8988T (cell line): ENCODE data around the gene TMEM132E.

Experiments used
- DNase-seq: peaks from one replicate; pipeline ENCODE4 v3.0.0; 2011

TMEM132E gene

DNA sequence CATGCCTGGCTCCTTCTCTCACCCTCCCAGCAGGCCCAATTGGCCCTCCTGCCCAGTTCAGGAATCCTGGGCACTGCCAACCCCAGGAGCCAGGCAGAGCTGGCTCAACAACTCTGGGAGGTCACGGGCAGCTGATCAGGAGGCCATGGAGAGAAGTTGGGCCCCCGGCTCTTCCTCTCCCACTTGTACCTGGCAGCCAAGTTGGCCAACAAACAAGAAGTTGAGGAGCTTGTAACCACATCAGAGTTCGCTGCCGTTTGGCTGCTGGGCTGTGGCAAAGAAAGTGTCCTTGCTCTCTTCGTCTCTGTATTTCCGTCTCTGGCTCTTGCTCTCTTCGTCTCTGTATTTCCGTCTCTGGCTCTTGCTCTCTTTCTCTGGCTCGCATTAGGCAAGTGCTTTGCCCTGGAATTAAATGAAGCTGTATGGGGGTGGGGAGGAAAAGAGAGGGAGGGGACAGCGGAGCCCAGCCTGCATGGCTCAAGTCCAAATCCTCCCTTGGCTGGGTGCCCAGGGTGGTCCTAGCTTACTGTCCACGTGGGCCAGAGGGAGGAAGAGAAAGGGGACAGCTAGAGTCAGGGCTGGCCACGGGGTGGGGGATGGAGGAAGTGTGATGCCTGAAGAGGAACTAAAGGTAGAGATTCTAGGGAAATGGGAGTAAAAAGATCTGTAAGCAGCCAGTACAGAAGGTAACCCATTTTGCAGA is 7.8 kb upstream of the TMEM132E start:
- no peak for DNase-seq

- no peak for DNase-seq
Measured at GRCh38 chr17:34572483-34572882, 6.9 kb upstream of the TMEM132E start.

- DNase-seq: no peak
Measured at GRCh38 chr17:34575182-34575581, 4.2 kb upstream of the TMEM132E start.

GRCh38 chr17:34578016-34578415 is 1.4 kb upstream of the TMEM132E start:
- no peak for DNase-seq

- no peak for DNase-seq
Measured at GRCh38 chr17:34578656-34579016, 746 bp upstream of the TMEM132E start.

GRCh38 chr17:34579979-34580684 is 750 bp downstream of the TMEM132E start:
- DNase-seq: no peak

- DNase-seq: no peak
Measured at GRCh38 chr17:34580685-34581445, 1.5 kb downstream of the TMEM132E start.

GRCh38 chr17:34581446-34582184 is 2.2 kb downstream of the TMEM132E start:
- DNase-seq: no peak

- DNase-seq: no peak
Measured at GRCh38 chr17:34582185-34582900, 3.0 kb downstream of the TMEM132E start.

DNA sequence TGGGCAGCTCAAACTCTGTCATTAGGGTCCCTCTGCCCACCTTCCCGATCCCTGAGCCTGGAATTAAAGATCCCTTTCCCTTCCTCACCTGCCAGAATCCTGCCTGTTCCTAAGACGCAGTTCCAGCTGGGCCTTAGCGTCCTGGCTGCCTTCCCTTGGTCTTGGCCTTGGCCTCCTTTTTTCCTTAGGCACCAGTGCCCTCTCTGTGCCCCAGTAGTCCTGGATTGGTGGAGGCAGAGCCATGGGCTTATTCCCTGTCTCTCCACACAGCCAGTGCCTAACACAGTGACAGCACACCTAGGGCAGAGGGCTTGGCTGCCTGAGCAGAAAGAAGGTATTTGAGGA is 3.5 kb downstream of the TMEM132E start:
- no peak for DNase-seq

DNA sequence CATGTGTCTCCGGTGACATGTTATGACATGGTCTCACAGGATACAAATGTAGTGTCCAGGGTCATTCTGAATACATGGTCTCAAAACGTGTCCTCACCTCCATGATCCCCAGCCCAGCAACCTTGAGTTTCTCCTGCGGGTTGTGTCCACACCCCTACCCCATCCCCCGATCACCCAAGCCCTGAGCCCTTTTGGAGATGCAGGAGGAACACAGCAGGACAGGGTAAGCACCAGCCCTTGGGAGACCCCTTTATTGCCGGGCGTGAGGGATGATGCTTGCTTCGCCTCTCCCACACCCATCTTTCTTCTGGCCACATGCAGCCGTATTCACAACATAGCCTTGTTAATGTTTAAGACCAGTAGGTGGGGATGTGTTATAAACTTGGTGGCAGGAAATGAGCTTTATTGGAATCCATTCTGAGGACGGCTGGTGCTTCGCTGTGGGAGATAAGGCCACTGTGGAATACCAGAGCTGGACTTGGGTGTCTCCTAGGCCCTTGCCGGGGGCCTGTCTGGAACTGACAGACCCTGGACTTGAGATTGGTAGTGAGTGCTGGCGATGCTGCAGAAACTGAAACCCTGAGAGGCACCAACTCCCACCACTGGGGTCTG is 5.5 kb downstream of the TMEM132E start:
- DNase-seq: no peak

GRCh38 chr17:34586346-34586846 is 7.0 kb downstream of the TMEM132E start:
- DNase-seq: no peak

GRCh38 chr17:34588266-34588665 is 8.9 kb downstream of the TMEM132E start:
- DNase-seq: no peak

DNA sequence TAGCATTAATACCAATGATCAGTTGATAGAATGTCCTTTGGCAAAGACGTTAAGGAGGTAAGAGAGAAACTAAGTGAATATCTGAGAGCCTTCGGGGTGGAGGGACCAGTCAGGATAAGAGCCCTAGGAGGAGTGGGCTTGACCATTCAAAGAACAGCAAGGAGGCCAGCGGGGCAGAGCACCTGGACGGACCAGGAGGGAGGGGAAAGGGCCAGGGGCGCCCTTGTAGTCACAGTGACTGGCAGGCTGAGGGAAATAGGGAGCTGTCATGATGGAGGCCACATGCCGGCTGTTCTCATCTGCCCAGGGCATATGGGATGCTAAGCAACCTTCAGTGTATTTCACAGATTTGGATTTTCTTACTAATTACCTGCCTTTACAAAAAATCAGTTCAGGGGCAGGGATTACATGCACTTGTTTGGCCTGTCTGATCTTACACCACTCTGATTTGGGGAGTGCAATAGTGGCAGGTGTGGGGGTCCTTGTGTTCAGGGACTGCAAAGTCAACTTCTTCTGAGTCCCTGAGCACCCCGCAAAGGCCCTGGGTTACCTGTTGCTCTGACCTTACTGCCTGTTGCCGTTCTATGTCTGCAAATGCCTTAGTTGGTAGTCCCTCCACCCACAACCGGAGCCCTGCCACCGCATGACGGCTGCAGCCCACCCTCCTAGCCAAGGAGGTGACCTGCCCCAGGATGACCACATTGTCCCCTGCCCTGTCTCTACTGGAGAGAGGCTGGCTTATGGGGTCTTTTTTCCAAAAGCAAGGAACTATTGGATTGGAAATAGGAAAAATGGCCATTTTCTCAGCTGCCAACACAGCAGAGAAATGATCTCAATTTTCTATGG is 10.0 kb downstream of the TMEM132E start:
- DNase-seq: no peak

GRCh38 chr17:34592002-34592401 is 12.6 kb downstream of the TMEM132E start:
- no peak for DNase-seq

DNA sequence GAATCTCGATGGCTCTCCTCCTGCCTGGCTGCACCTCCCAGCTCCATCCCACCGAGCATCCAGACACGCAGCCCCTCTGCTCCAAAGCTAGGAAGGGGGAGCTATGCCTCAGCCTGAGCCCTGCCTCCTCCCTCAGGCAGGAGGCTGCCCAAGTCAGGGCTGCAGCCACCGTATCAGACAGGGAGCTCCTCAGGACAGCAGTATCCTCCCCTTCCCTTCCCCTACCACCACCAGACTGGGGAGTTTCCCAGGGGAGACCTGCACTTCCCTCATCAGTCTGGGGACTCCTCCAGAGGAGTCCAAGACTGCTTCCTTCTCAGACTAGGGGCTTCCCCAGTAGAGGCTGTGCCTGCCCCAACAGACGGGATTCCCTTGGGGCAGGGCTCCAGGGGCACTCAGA is 17.5 kb downstream of the TMEM132E start:
- no peak for DNase-seq

DNA sequence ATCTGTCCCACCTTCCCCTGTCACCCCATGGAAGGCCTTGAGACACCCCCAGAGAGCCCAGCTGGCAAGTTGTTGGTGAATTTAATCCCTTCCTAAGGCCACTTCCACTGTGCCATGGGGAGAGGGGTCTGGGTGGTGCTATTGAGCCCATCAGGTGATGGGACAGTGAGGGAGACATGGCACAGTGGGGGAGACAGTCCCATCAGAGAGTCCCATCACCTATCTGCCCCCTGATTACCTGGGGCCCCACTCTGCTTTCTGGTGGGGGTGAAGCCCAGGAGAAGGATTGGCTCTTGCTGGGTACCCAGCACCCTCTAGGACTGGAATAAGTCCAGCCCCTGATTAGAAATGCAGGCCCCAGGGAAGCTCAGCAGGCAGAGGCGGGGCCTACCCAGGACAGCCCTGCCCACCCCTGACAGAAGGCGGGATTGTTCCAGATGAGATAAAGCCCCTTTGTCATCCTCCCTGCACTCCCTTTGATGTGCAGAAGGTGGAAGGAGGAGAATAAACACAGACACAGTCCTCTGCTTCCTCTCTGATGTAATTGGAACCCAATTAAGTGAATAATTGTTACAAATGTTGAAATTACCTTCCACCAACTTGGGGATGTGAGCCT is 18.9 kb downstream of the TMEM132E start:
- no peak for DNase-seq

DNA sequence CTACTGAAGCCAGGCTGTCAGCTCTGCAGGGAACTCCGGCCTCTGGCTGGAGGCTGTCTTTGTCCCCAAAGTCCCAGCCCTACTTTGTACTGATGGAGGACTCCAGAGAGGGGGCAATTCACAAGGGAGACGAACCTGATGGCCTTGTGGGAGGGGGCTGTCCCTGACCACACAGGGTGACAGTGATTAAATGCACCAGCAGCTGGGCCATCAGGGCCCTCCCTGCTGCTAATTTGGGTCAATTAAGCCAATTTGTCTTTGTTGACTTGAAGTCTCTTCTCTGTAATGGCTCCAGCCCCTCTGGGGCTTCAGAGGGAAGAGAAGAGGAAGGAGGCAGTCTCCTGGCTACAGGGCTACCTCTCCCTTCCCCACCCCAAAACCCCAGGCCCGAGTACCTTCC is 22.0 kb downstream of the TMEM132E start:
- DNase-seq: no peak

DNA sequence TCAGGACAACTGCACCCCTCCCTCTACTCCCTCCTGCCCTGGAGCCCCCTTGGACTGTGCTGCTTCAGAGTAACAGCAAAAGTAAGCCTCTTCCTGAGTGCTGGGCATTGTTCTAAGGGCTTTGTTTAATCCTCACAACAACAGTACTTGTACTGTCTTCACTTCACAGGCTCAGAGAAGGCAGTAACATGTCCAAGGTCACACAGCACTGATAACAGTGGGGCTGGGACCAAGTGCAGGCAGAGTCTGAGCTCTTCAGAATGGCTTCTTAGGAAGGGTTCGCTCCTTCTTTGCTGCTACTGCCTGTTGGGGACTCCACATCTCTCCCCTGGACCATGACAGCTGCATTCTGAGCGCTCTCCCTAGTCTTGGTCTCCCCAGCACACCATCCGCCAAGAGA is 24.6 kb downstream of the TMEM132E start:
- DNase-seq: no peak

- no peak for DNase-seq
Measured at GRCh38 chr17:34606763-34607162, 27.4 kb downstream of the TMEM132E start.

- no peak for DNase-seq
Measured at GRCh38 chr17:34607917-34608316, 28.5 kb downstream of the TMEM132E start.
